IPS-20b (cell line): Measurements from ENCODE around the gene HOXC13.

Experiments
- H3K27ac ChIP-seq: one replicate; pipeline ENCODE4 v1.5.1; 2013; ENCODE audit warnings: low read length
- H3K27me3 ChIP-seq: 2 replicates; pipeline ENCODE4 v1.6.1; 2013; ENCODE audit warnings: mild to moderate bottlenecking, low read length, inconsistent platforms; ENCODE audit not compliant: insufficient read depth
- H3K36me3 ChIP-seq: 2 replicates; pipeline ENCODE4 v1.6.1; 2013; ENCODE audit warnings: low read depth, mild to moderate bottlenecking, inconsistent platforms, low read length, moderate library complexity; ENCODE audit not compliant: insufficient read depth
- H3K4me1 ChIP-seq: 2 replicates; pipeline ENCODE4 v1.6.1; 2013; ENCODE audit warnings: mild to moderate bottlenecking, control low read depth, inconsistent platforms, low read length, moderate library complexity; ENCODE audit not compliant: insufficient read depth
- H3K4me3 ChIP-seq: 2 replicates; pipeline ENCODE4 v1.5.1; 2013; ENCODE audit warnings: mild to moderate bottlenecking, low read length, inconsistent platforms
- H3K9ac ChIP-seq: 2 replicates; pipeline ENCODE4 v1.6.1; 2013; ENCODE audit warnings: low read depth, mild to moderate bottlenecking, inconsistent platforms, low read length, moderate library complexity
- H3K9me3 ChIP-seq: 2 replicates; pipeline ENCODE4 v1.6.1; 2013; ENCODE audit warnings: mild to moderate bottlenecking, low read depth, low read length, inconsistent platforms; ENCODE audit not compliant: insufficient read depth

The HOXC13 gene

DNA sequence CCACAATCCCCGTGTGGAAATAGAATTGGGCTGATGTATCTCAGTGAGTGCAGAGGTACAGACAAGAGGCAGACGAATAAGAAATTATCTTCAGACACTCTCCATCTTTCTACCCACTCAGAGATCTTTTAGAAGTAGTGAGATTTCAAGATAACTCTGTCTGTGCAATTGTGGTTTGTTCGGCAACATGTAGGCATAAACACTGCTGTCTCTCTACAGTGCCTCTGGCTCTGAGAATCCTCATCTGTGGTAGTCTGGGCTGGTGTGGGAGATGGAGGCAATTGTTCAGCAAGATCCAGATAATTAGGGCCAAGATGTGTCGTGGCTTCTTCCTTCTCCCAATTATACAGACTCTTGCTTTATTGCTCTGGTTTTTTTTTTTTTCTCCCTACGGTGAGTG lies 3.1 kb downstream of the HOXC13 start:
- Histone ChIP-seq H3K27me3 (peaks cover 100% of the 10 kb centered on the region), H3K9me3 (peaks cover 4% of the 10 kb centered on the region; the same call in 1 of the 2 replicates), H3K4me3 (no peak overlapping the region), H3K27ac (no peak overlapping the region), H3K9ac (no peak overlapping the region), H3K36me3 (no peaks in the 10 kb centered on the region), H3K4me1 (no peaks in the 10 kb centered on the region)

GRCh38 chr12:53942467-53942997 lies 3.9 kb downstream of the HOXC13 start:
- Histone ChIP-seq H3K4me3 (no peak overlapping the region), H3K4me1 (no peaks in the 10 kb centered on the region), H3K27ac (no peak overlapping the region), H3K36me3 (no peaks in the 10 kb centered on the region), H3K9me3 (peaks cover 2% of the 10 kb centered on the region; the same call in 1 of the 2 replicates), H3K27me3 (peaks cover 100% of the 10 kb centered on the region), H3K9ac (no peak overlapping the region)

- Histone ChIP-seq H3K4me1 (no peaks in the 10 kb centered on the region), H3K4me3 (no peak overlapping the region), H3K36me3 (no peaks in the 10 kb centered on the region), H3K27me3 (peaks cover 100% of the 10 kb centered on the region), H3K9ac (no peak overlapping the region), H3K27ac (no peak overlapping the region), H3K9me3 (no peaks in the 10 kb centered on the region; the same call in 1 of the 2 replicates)
Measured at GRCh38 chr12:53944209-53944608, 5.6 kb downstream of the HOXC13 start.

- no peaks in the 10 kb centered on the region; the same call in 1 of the 2 replicates for H3K9me3 ChIP-seq
- peaks cover 100% of the 10 kb centered on the region for H3K27me3 ChIP-seq
- H3K4me1 ChIP-seq, result no peaks in the 10 kb centered on the region
Measured at GRCh38 chr12:53944907-53945847, 6.5 kb downstream of the HOXC13 start.

GRCh38 chr12:53947743-53948142 lies 9.1 kb downstream of the HOXC13 start:
- Histone ChIP-seq H3K4me3 (no peak overlapping the region), H3K27me3 (peaks cover 100% of the 10 kb centered on the region), H3K9me3 (no peaks in the 10 kb centered on the region; the same call in 1 of the 2 replicates), H3K27ac (no peak overlapping the region), H3K9ac (no peak overlapping the region), H3K4me1 (no peaks in the 10 kb centered on the region), H3K36me3 (no peaks in the 10 kb centered on the region)

More at GRCh38 chr12:53944907-53945847, 6.5 kb downstream of the HOXC13 start:
- Histone ChIP-seq H3K9ac (no peak overlapping the region), H3K27ac (no peak overlapping the region), H3K36me3 (no peaks in the 10 kb centered on the region), H3K4me3 (no peak overlapping the region)

- H3K9ac ChIP-seq, result no peak overlapping the region
- H3K36me3 ChIP-seq, result no peaks in the 10 kb centered on the region
- H3K27me3 ChIP-seq, result peaks cover 100% of the 10 kb centered on the region
- no peak overlapping the region for H3K4me3 ChIP-seq
- H3K27ac ChIP-seq, result no peak overlapping the region
- no peaks in the 10 kb centered on the region for H3K4me1 ChIP-seq
- H3K9me3 ChIP-seq, result no peaks in the 10 kb centered on the region; the same call in 1 of the 2 replicates
Measured at GRCh38 chr12:53948650-53949593, 10.3 kb downstream of the HOXC13 start.

DNA sequence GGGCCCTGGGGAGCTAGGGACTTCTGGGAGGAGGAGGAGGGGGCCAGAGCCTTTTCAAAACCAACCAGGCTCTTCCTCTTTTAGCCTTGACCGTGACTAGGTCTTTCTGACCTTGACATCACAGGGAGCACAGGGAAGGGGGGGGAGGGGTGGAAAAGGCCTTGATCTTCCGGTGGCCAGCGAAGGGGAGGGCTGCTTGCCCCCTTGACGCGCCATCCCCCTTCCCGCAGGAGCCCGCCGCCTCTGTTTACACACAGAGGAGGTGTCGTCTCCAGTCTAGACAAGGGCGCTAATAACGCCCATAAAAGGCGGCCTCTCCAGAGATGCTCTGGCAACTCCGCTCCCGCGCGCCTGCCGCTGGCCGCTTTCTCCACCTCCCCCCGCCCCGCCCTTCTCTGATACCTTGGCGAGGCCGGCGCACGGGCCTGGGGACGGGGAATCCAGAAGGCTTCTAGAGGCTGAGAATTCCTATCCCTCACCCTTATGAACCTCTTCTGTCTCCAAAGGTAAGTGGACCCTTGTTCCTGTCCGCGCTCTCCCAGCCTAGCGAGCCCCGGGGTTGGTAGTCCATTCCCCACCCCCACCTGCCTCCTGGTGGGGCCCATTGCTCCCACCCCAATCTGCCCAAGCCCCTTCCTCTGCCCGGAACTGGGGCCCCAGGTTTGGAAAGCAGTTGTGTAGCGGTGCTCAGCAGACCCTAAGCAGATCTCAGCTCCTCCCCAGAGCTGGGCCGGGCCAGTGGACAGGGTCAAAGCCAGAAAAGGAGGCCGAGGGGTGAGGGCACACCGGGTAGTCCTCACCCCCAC lies 11.2 kb downstream of the HOXC13 start:
- Histone ChIP-seq H3K9me3 (no peaks in the 10 kb centered on the region; the same call in 1 of the 2 replicates), H3K4me3 (no peak overlapping the region), H3K27ac (no peak overlapping the region), H3K4me1 (no peaks in the 10 kb centered on the region), H3K27me3 (peaks cover 100% of the 10 kb centered on the region), H3K9ac (no peak overlapping the region), H3K36me3 (no peaks in the 10 kb centered on the region)

DNA sequence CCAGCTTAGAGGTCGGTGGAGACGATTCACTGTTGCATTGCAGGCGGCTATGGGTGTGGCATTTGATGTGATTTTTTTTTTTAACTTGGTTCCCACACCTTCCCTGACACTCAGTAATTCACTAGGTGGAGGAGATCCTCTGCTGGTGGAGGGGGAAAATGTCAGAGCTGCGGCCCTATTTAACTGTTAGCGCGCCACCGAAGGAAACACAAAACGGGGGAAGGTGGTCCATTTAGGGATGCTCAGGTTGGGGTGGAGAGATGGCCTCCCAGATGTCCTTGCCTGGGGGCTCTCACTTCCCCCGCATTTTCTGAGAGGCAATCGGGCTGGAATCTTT lies 11.8 kb downstream of the HOXC13 start:
- H3K9me3 ChIP-seq, result no peaks in the 10 kb centered on the region; the same call in 1 of the 2 replicates
- H3K36me3 ChIP-seq, result no peaks in the 10 kb centered on the region
- peaks cover 100% of the 10 kb centered on the region for H3K27me3 ChIP-seq
- H3K27ac ChIP-seq, result no peak overlapping the region
- H3K4me3 ChIP-seq, result no peak overlapping the region
- no peak overlapping the region for H3K9ac ChIP-seq
- H3K4me1 ChIP-seq, result no peaks in the 10 kb centered on the region

DNA sequence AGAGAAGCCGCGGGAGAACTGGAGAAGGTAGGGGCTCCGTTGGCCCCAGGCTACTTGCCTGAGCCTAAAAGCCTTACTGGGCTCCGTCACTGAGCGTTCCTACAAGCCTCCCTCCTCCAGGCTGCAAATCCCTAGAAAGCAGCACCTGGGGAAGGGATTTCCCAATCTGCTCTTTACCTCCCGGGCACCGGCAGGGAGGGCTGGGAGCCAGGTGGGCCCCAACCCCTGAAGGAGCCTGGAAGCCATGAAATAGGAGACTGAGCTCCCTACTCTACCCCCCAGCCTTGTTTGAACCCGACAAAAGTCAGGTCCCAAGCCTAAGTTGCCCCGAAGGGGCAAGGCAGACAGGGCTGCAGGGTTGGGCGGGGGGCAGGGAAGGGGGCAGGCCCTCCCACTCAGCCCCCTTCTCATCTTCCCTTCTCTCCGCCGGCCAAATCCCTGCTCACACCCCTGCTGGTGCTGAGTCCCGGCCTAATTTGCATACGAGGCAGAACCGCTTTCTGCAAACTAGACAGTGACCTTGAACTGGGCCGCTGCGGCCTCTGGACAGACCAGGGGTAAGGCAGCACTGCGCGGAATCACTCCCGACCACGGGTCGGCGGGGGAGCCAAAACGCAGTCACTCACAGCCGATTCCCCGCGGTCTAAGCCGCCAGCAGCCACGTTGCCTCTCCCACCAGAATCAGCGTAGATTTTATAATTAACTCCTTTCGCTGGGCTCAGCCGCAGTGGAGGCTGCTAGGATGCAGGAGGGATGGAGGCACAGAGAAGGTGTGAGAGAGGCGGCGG lies 12.4 kb downstream of the HOXC13 start:
- no peak overlapping the region for H3K4me3 ChIP-seq
- no peaks in the 10 kb centered on the region for H3K4me1 ChIP-seq
- H3K9ac ChIP-seq, result no peak overlapping the region
- no peak overlapping the region for H3K27ac ChIP-seq
- no peaks in the 10 kb centered on the region for H3K36me3 ChIP-seq
- no peaks in the 10 kb centered on the region; the same call in 1 of the 2 replicates for H3K9me3 ChIP-seq
- H3K27me3 ChIP-seq, result peaks cover 100% of the 10 kb centered on the region

GRCh38 chr12:53951577-53952334 lies 13.1 kb downstream of the HOXC13 start:
- no peak overlapping the region for H3K9ac ChIP-seq
- H3K27me3 ChIP-seq, result peaks cover 100% of the 10 kb centered on the region
- no peaks in the 10 kb centered on the region for H3K36me3 ChIP-seq
- H3K27ac ChIP-seq, result no peak overlapping the region
- H3K4me1 ChIP-seq, result no peaks in the 10 kb centered on the region
- H3K9me3 ChIP-seq, result peaks cover 6% of the 10 kb centered on the region; the same call in 1 of the 2 replicates
- H3K4me3 ChIP-seq, result no peak overlapping the region
